AG09309 (cell line): ENCODE results near the gene OR2A2.

Source experiments
- DNase-seq: peaks from one replicate; pipeline ENCODE4 v3.0.0-alpha.2; 2010; ENCODE audit warnings: low read depth
- H3K4me3 ChIP-seq: 2 replicates; pipeline ENCODE4 v1.5.1; 2011; ENCODE audit warnings: mild to moderate bottlenecking, low read depth, low read length, moderate library complexity; ENCODE audit not compliant: control insufficient read depth
- TF ChIP-seq, protein P1 (sequence below): IDR thresholded peaks from 2 replicates; pipeline ENCODE4 v1.5.1; 2011; ENCODE audit warnings: mild to moderate bottlenecking, low read depth, low read length, inconsistent platforms; ENCODE audit not compliant: insufficient read depth, control insufficient read depth; ENCODE audit errors: missing control alignments

The OR2A2 gene

DNA sequence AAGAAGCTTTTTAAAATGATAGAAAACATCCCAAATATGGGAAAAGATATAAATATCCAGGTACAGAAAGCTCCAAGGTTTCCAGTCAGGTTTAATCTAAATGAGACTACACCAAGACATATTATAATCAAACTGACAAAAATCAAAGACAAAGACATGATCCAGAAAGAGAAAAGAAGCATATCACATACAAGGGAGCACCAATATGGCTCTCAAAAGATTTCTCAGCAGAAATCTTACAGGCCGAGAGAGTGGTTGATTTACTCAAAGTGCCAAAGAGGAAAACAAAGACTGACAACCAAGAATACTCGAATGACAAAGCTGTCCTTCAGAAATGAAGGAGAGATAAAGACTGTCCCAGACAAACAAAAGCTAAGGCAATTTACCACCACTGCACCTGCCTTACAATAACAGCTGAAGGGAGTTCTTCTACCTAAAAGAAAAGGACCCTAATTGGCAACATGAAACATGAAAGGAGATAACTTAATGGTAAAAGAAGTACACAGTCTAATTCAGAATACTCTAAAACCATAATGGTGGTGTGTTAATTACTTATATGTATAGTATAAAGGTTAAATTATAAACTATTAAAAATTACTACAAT, 38.9 kb downstream of the OR2A2 start:
- TF ChIP-seq, protein P1, sequence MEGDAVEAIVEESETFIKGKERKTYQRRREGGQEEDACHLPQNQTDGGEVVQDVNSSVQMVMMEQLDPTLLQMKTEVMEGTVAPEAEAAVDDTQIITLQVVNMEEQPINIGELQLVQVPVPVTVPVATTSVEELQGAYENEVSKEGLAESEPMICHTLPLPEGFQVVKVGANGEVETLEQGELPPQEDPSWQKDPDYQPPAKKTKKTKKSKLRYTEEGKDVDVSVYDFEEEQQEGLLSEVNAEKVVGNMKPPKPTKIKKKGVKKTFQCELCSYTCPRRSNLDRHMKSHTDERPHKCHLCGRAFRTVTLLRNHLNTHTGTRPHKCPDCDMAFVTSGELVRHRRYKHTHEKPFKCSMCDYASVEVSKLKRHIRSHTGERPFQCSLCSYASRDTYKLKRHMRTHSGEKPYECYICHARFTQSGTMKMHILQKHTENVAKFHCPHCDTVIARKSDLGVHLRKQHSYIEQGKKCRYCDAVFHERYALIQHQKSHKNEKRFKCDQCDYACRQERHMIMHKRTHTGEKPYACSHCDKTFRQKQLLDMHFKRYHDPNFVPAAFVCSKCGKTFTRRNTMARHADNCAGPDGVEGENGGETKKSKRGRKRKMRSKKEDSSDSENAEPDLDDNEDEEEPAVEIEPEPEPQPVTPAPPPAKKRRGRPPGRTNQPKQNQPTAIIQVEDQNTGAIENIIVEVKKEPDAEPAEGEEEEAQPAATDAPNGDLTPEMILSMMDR, result no peak
- no peak overlapping the region for H3K4me3 ChIP-seq

DNA sequence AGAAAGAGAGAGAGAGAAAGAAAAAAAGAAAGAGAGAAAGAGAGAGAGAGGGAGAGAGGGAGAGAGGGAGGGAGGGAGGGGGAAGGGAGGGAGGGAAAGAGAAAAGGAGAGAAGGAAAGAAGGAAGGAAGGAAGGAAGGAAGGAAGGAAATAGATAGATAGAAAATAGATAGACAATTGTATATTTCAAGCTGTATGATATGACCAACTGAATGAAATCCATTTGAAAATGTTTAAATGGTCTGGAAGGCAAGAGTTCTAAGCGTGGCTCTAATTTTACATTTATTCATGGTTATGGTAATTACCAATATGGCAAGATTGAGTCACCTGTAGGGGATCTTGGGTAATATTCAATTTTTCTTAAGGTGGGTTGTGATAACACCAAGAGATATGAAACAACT, 49.5 kb downstream of the OR2A2 start:
- TF ChIP-seq, protein P1, result no peak
- no peak for DNase-seq
- H3K4me3 ChIP-seq, result no peak overlapping the region

More for the DNA sequence above, 38.9 kb downstream of the OR2A2 start:
- DNase-seq, result no peak
